Upper lobe of left lung (tissue), 6 donors: ENCODE results near the gene FAM43A. TPM values are rescaled to one million over a fixed set of nuclear protein-coding genes. Genes with fewer than 3 reads are reported as not detected.

Source experiments
- ATAC-seq, 2 donors: fragments of 200-7000 bp; cut with Tn5 transposase; one replicate each; pipeline ENCODE4 v1.9.1; 2022; ENCODE audit warnings: mild to moderate bottlenecking in 2 of 2, moderate library complexity in 2 of 2; ENCODE audit not compliant: low FRiP score in 2 of 2
- DNase-seq, 2 donors: peaks; one replicate each; pipeline ENCODE4 v3.0.0-alpha.2; 2019 to 2020
- H3K27ac ChIP-seq, 4 donors: fragments of 200-600 bp; sonication (generic); one replicate each; pipeline ENCODE4 v1.5.1; 2016 to 2019
- H3K27me3 ChIP-seq, 4 donors: fragments of 200-600 bp; sonication (generic); one replicate each; pipeline ENCODE4 v1.5.1; 2017 to 2019
- H3K36me3 ChIP-seq, 4 donors: fragments of 200-600 bp; sonication (generic); one replicate each; pipeline ENCODE4 v1.5.1; 2016 to 2019
- H3K4me1 ChIP-seq, 4 donors: fragments of 200-600 bp; sonication (generic); one replicate each; pipeline ENCODE4 v1.5.1; 2018 to 2019
- H3K4me3 ChIP-seq, 4 donors: fragments of 200-600 bp; sonication (generic); one replicate each; pipeline ENCODE4 v1.5.1; 2017 to 2019; ENCODE audit warnings: mild to moderate bottlenecking in 2 of 4, moderate library complexity in 1 of 4
- H3K9me3 ChIP-seq, 4 donors: fragments of 200-600 bp; sonication (generic); one replicate each; pipeline ENCODE4 v1.5.1; 2018 to 2019
- CTCF ChIP-seq, 6 experiments: fragments of 450-650 bp in 4 of 6; fragments of 200-600 bp in 2 of 6; sonication (generic) in 2 of 6; IDR thresholded peaks; one replicate each; pipeline ENCODE4 v1.5.1; 2016 to 2019; ENCODE audit warnings: antibody characterized with exemption in 6 of 6
- EP300 ChIP-seq, 4 donors: sonication (generic); formaldehyde crosslinking; IDR thresholded peaks; one replicate each; pipeline ENCODE4 v1.5.1; 2017; ENCODE audit warnings: antibody characterized with exemption in 4 of 4, control low read depth in 2 of 4
- POLR2A ChIP-seq, 4 donors: fragments of 450-650 bp; IDR thresholded peaks; one replicate each; pipeline ENCODE4 v1.5.1; 2016 to 2017; ENCODE audit warnings: antibody characterized with exemption in 4 of 4, mild to moderate bottlenecking in 2 of 4
- POLR2AphosphoS5 ChIP-seq, 2 donors: sonication (generic); formaldehyde crosslinking; IDR thresholded peaks; one replicate each; pipeline ENCODE4 v1.5.1; 2017; ENCODE audit warnings: antibody characterized with exemption in 2 of 2
- WGBS, 2 donors: methylation state at CpG; one replicate each; pipeline ENCODE4 v1.1.5; 2017 to 2018; 5-methylcytosine and 5-hydroxymethylcytosine counted together
- total RNA-seq, 6 donors: library from RNA; depleted of rRNA in 4 of 6; stranded (reverse); fragments of >200 nt in 4 of 6; gene quantifications; one replicate each; pipeline versions ENCODE4 v1.1.0 to v1.2.1, GENCODE V29; 2016 to 2021
- donor health status: DM: no; HTN: no; CAD: no; lungs with moderate emphysema.
- donor health status: DM: no; HTN: yes; CAD: no; lungs with severe emphysema.

FAM43A gene
- total RNA-seq, 6 donors from 2014 or later: 7.6 to 32.3 (median 14.4) TPM

- TF ChIP-seq POLR2AphosphoS5 (IDR thresholded peaks at IDR 0.05): no peak
- H3K36me3 ChIP-seq: no peaks in the 10 kb centered on the region
- DNase-seq (no peak), ATAC-seq (no peak)
- H3K9me3 ChIP-seq: no peaks in the 10 kb centered on the region
- H3K4me1 ChIP-seq: no peaks in the 10 kb centered on the region
- H3K4me3 ChIP-seq: no peak overlapping the region
- H3K27me3 ChIP-seq: no peaks in the 10 kb centered on the region
- H3K27ac ChIP-seq: no peak overlapping the region
- WGBS, 2 donors: 91 to 96% methylated on average over 8 of the region's 8 CpGs
Measured at GRCh38 chr3:194705227-194705626, 19.5 kb downstream of the FAM43A start.

DNA sequence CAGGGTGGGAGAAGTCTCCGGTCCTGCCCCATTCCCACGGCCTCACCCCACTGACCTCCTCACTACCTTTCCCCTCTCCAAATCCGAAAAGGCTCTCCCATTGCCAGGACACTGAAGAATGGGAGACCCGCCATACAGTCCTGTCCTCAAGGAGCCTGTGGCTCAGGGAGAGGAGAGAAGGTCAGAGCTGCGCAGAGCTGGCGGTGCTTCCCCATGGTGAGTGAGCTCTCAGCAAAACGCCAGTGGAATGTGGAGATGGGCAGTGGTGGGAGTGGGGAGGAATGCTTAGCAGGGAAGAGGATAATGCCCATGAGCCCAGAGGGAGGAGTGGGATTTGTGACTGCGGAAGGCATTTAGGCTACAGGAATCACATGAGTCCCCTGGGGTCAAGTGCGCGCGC is 20.1 kb downstream of the FAM43A start:
- Histone ChIP-seq H3K4me1 (no peaks in the 10 kb centered on the region), H3K27ac (no peak overlapping the region), H3K4me3 (no peak overlapping the region), H3K36me3 (no peaks in the 10 kb centered on the region), H3K9me3 (no peaks in the 10 kb centered on the region), H3K27me3 (no peaks in the 10 kb centered on the region)
- WGBS, 2 donors: 84 to 90% methylated on average over 10 to 11 of the region's 11 CpGs
- no peak for DNase-seq
- TF ChIP-seq EP300 (IDR thresholded peaks at IDR 0.05) (no peak), POLR2AphosphoS5 (IDR thresholded peaks at IDR 0.05) (no peak), POLR2A (IDR thresholded peaks at IDR 0.05) (no peak), CTCF (IDR thresholded peaks at IDR 0.05) (no peak)
- ATAC-seq: no peak

DNA sequence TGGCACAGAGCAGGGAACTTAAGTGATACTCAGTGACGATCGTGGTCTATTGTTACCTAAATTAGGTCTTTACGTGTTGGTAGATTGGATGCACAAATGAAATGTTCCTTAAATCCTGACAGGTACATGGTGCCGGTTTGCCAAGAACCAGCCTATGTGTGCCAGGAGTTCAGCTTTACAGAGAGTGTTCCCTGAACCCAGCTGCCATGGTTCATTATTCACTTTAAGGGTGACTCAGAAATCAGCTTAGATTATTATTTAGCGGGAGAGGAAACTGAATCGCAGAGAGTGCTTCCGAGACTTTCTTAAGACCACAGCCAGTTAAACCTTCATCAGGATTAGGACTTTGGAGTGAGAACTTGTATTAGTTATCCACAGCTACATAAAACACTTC is 21.5 kb downstream of the FAM43A start:
- H3K27ac ChIP-seq: no peak overlapping the region
- TF ChIP-seq EP300 (IDR thresholded peaks at IDR 0.05): no peak
- TF ChIP-seq POLR2A (IDR thresholded peaks at IDR 0.05): no peak
- no peak for TF ChIP-seq CTCF (IDR thresholded peaks at IDR 0.05)
- TF ChIP-seq POLR2AphosphoS5 (IDR thresholded peaks at IDR 0.05): no peak
- H3K4me1 ChIP-seq: peaks cover 0 to 4% (median 0%) of the 10 kb centered on the region in 4 donors
- no peaks in the 10 kb centered on the region for H3K9me3 ChIP-seq
- H3K36me3 ChIP-seq: no peaks in the 10 kb centered on the region
- WGBS, 2 donors: 86 to 94% methylated on average over 7 of the region's 7 CpGs
- no peak for DNase-seq
- no peak overlapping the region for H3K4me3 ChIP-seq
- H3K27me3 ChIP-seq: no peaks in the 10 kb centered on the region
- ATAC-seq: no peak

GRCh38 chr3:194711286-194711685 is 25.6 kb downstream of the FAM43A start:
- 94 to 95% methylated on average over 3 of the region's 3 CpGs for WGBS, 2 donors
- Histone ChIP-seq H3K4me3 (no peak overlapping the region), H3K27me3 (no peaks in the 10 kb centered on the region), H3K9me3 (no peaks in the 10 kb centered on the region), H3K27ac (no peak overlapping the region), H3K4me1 (peaks cover 0 to 4% (median 0%) of the 10 kb centered on the region in 4 donors), H3K36me3 (no peaks in the 10 kb centered on the region)
- no peak for ATAC-seq
- no peak for DNase-seq
- TF ChIP-seq EP300 (IDR thresholded peaks at IDR 0.05) (no peak), POLR2A (IDR thresholded peaks at IDR 0.05) (no peak), POLR2AphosphoS5 (IDR thresholded peaks at IDR 0.05) (no peak), CTCF (IDR thresholded peaks at IDR 0.05) (no peak)

DNA sequence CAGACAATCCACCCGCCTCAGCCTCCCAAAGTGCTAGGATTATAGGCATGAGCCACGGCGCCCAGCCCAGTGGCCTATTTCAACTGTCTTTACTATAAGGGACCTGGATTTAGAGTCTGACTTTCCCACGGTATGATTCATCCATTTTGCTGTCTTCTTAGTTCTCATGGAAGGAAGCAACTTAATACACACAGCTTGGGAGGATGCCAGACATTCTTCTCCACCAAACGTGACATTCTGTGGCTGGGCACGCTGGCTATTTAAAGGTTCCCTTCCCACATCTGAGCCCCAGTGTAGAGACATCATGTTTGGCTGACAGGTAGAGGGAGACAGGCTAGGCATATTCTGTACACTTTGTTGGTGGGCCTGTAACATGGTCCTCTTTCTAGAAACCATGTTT is 26.2 kb downstream of the FAM43A start:
- DNase-seq (peak in 1 of 2 donors; percentile 28), ATAC-seq (no peak)
- Histone ChIP-seq H3K4me3 (no peak overlapping the region), H3K9me3 (no peaks in the 10 kb centered on the region), H3K36me3 (no peaks in the 10 kb centered on the region), H3K4me1 (peaks cover 0 to 4% (median 0%) of the 10 kb centered on the region in 4 donors), H3K27me3 (no peaks in the 10 kb centered on the region), H3K27ac (no peak overlapping the region)
- WGBS, 2 donors: 42 to 47% methylated on average over 6 of the region's 6 CpGs
- TF ChIP-seq POLR2AphosphoS5 (IDR thresholded peaks at IDR 0.05) (peak in 1 of 2 donors; percentile 5), POLR2A (IDR thresholded peaks at IDR 0.05) (no peak)

DNA sequence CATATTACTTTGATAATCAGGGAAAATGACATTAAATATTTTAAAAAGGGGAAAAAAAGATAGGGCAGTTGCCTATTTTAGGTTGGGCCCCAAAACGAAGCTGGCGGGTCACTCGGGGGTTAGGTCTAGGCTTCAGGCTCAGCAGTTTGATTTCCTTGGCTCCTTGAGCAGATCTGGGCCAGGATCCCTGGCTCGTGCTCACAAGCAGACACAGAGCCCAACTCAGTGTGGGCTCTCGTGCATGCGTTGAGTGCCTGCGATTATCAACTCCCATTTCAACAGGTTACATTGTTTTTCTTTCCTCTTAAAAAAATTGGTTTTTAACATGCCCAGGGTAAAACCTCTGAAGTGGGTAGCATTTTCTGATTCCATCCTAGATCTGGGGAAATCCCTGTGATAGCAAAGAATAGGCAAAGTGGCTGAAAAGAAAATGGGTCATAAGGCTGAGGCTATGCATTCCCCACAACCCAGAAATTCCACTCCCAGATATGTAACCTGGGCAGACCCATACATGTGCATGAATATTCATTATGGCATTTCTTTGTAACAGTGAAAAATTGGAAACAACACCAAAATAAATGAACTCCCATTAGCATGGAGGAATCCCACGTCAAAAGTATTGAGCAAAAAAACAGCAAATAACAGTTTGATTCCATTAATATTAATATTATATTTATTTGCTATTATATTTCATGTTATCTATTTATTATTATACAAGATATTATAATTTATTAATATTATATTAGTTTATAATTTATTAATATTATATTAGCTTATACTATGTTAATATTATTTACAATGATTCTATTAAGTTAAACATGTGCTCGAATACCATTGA is 27.8 kb downstream of the FAM43A start:
- Histone ChIP-seq H3K36me3 (no peaks in the 10 kb centered on the region), H3K4me1 (peaks cover 0 to 4% (median 0%) of the 10 kb centered on the region in 4 donors), H3K27ac (no peak overlapping the region), H3K27me3 (no peaks in the 10 kb centered on the region), H3K9me3 (no peaks in the 10 kb centered on the region), H3K4me3 (no peak overlapping the region)
- ATAC-seq (no peak), DNase-seq (no peak)
- TF ChIP-seq POLR2AphosphoS5 (IDR thresholded peaks at IDR 0.05): no peak
- TF ChIP-seq EP300 (IDR thresholded peaks at IDR 0.05): no peak
- no peak for TF ChIP-seq POLR2A (IDR thresholded peaks at IDR 0.05)
- no peak for TF ChIP-seq CTCF (IDR thresholded peaks at IDR 0.05)
- 69 to 70% methylated on average over 9 of the region's 9 CpGs for WGBS, 2 donors
